Islet precursor cell (in vitro differentiated cells): Measurements from ENCODE around the gene PLS1.
"Not testable (repeated sequence)": the region's sequence is repeated elsewhere in the genome, so short reads cannot be mapped to it uniquely, and the experiment has no call there.

Experiments used
- DNase-seq: peaks from one replicate; pipeline ENCODE4 v3.0.0-alpha.2; 2018

PLS1 gene, protein sequence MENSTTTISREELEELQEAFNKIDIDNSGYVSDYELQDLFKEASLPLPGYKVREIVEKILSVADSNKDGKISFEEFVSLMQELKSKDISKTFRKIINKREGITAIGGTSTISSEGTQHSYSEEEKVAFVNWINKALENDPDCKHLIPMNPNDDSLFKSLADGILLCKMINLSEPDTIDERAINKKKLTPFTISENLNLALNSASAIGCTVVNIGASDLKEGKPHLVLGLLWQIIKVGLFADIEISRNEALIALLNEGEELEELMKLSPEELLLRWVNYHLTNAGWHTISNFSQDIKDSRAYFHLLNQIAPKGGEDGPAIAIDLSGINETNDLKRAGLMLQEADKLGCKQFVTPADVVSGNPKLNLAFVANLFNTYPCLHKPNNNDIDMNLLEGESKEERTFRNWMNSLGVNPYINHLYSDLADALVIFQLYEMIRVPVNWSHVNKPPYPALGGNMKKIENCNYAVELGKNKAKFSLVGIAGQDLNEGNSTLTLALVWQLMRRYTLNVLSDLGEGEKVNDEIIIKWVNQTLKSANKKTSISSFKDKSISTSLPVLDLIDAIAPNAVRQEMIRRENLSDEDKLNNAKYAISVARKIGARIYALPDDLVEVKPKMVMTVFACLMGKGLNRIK

DNA sequence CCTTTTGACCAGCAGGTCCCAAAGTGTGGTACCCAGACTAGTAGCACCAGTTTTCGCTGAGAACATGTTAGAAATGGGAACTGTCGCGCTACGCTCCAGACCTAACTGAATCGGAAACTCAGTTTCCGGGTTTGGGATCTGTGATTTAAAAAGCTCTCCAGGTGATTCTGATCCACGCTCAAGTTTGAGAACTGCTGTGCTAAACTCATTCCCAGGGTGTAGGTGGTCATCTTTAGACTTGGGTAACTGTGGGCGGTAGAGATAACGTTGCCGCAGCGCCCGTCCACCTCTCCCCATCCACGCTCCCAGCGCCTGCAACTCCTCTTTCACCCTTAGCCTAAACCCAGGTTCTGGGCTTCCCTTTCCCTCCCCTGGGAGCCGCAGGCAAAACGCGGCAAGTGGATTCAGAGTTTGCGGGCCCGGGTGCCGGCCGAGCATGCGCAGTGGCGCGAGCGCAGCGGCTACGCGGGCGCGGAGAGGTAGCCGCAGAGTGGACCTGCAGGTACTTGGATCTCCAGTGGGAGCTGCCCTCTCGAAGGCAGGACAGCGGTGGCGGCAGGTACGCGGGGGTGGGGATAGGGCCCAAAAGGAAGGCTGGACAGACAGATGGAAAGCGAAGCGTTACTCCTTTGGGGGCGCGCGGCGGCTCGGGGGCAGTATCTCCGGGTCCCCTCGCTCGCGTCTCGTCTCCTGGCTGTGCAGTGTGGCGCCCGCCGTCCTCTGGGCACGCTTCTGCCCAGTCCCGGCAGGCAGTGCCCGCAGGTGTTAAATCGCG, at the start of gene PLS1:
PLS1 (plus strand) TSS at position 443 of the 775 bp plus-strand sequence. CDS start 67,845 bp downstream, outside the sequence.
- peak; percentile 97 for DNase-seq

GRCh38 chr3:142549986-142550385, 46.2 kb upstream of the PLS1 start:
- no peak for DNase-seq

DNA sequence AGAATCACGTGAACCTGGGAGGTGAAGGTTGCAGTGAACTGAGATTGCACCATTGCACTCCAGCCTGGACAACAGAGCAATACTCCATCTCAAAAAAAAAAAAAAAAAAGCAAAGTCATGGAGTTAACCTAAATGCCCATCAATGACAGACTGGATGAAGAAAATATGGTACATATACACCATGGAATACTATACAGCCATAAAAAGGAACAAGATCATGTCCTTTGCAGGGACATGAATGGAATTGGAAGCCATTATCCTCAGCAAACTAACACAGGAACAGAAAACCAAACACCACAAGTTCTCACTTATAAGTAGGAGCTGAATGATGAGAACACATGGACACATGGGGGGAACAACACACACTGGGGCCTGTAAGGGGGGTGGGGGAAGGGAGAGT, 43.6 kb upstream of the PLS1 start:
- DNase-seq: not testable (repeated sequence)

- DNase-seq: no peak
Observed at GRCh38 chr3:142553741-142554140, 42.5 kb upstream of the PLS1 start.

DNA sequence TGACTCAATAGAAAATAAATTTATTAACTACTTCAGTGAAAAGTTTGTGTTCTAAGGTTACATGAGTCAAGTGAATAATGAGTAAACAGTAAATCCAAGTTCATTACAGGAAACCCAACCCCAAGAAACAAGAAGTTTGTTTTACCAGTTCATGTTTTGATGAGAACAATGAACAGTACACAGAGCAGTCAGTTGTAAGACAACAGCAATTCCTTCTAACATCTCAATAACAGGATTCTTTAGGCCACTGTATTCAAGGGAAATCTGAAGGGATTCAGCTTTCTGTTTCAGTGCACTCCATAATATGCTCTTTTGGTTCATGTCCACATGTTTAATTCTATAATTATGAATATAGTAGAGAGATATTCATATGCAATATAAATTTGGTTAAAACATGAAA, 36.1 kb upstream of the PLS1 start:
- DNase-seq: no peak

- DNase-seq: no peak
Observed at GRCh38 chr3:142563496-142563997, 32.6 kb upstream of the PLS1 start.

DNA sequence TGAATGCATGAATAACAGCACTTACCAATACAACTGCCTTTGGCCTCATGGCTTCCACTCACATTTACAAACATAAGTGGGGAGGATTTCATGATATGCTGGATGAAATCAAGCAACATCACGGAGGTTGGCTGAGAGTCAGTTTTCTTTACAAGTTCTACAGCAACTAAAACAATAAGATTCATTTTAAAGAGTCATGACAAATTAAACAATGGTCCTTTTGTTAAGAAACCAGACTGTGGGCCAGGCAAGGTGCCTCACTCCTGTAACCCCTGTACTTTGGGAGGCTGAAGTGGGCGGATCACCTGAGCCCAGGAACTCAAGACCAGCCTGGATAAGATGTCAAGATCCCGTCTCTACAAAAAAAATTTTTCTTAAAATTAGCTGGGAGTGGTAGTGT, 30.1 kb upstream of the PLS1 start:
- DNase-seq: no peak

DNA sequence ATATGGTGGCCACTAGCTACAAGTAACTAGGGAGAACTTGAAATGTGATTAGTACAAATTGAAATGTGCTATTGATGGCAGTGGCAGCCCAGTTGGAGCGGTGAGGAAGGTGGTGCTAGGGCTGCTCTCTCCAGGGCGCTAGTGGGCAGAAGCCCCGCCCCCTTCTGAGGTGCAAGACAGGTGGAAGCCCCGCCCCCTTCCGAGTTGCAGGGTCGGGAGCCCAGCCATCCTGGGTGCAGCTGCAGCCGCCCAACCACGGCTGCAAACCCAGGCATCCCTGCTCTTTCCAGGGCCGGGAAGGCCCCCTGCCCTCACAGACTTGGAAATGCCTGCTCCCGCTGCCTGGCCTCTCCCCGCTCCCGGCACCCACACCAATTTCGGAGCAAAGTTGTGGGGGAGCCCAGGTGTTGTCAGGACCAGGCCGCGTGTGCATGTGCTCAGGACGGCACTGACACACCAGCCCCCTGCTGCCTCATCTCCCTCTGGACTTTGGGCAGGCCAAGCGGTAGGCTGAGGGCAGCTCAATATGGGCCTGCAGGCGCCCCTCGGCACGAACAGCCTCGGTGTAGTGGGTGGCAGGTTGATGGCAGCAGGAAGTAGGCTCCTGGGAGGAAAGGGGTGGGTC, 27.7 kb upstream of the PLS1 start:
- DNase-seq: peak; percentile 66

DNA sequence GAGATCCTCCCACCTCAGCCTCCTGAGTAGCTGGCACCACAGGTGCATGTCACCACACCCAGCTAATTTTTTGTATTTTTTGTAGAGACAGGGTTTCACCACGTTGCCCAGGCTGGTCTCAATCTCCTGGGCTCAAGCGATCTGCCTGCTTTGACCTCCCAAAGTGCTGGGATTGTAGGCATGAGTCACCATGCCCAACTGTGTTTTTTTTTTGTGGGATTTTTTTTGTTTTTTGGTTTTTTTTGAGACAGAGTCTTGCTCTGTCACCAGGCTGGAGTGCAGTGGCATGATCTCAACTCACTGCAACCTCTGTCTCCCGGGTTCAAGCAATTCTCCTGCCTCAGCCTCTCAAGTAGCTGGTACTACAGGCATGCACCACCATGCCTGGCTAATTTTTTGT, 26.8 kb upstream of the PLS1 start:
- DNase-seq: not testable (repeated sequence)

DNA sequence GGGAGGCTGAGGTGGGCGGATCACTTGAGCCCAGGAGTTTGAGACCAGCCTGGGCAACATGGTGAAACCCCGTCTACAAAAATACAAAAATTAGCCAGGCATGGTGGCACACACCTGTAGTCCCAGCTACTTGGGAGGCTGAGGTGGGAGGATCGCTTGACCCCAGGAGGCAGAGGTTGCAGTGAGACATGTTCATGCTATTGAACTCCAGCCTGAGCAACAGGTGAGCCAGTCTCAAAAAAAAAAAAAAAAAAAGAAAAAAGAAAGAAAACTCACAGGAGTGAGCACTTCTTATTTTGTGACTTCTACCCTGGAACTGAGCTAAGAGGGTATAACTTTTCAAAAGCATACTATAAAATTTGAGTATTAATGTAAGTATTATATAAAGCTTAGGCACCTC, 22.0 kb upstream of the PLS1 start:
- not testable (repeated sequence) for DNase-seq

- no peak for DNase-seq
Observed at GRCh38 chr3:142574665-142575064, 21.5 kb upstream of the PLS1 start.

- DNase-seq: no peak
Observed at GRCh38 chr3:142576792-142577191, 19.4 kb upstream of the PLS1 start.

DNA sequence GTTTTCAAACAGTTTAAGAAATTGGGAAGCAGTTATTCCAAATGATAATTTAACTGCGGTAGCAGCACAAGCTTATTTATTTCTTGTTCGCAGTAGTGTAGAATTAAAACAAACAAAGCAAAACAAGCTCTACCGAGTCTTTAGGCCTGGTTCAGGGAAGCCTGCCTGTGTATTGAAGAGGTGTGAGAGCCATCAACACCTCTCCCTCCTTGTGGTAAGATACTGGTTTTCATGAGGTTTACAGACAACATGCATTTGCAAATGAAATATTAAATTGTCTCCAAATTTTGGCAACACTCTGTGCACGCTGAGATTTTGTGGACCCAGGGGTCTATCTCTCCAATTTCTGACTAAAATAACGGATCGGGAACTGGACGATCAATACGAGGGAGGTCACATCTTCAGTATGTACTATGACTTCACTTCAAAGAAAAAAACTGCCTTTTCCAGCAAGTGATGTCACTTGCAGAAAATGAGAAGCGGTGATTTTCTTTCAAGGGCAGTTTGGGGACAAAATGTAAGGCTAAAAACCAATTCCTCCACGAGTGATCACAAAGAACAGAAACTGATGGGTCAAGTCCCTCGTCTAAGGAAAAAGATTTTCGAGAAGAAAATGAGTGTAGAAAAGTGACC, 18.4 kb upstream of the PLS1 start:
- DNase-seq: no peak

GRCh38 chr3:142578329-142579223, 17.6 kb upstream of the PLS1 start, which contains the start of gene ATR:
Gene ATR (minus strand): TSS chr3:142578733. CDS start chr3:142578704, 29 bp downstream.
- peak; percentile 98 for DNase-seq

DNA sequence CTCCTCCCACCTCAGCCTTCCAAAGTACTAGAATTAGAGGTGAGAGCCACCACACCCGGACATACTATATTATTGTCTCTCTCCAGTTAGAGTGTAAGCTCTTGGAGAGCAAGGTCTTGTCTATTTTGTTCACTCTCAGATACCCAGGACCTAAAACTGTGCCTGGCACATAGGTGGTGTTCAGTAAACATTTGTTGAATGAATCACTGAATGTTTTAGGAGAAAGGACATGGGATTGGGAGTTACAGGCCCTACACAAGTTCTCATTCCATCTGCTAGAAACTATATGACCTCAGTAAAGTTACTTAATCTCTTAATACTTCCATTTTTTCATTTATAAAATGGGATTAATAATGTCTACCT, 16.2 kb upstream of the PLS1 start:
- no peak for DNase-seq

DNA sequence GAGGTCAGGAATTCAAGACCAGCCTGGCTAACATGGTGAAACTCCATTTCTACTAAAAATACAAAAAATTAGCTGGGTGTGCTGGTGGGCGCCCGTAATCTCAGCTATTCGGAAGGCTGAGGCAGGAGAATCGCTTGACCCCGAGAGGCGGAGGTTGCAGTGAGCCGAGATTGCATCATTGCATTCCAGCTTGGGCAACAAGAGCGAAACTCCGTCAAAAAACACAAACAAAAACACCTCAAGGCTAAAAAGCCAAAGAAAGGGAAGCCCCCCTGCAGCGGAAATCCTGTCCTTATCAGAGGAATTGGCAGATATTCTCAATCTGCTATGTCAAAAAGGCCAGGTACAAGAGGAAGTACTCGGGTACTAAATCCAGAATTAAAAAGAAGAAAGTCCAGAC, 15.1 kb upstream of the PLS1 start:
- not testable (repeated sequence) for DNase-seq

GRCh38 chr3:142586803-142587406, 9.3 kb upstream of the PLS1 start:
- DNase-seq: peak; percentile 83

DNA sequence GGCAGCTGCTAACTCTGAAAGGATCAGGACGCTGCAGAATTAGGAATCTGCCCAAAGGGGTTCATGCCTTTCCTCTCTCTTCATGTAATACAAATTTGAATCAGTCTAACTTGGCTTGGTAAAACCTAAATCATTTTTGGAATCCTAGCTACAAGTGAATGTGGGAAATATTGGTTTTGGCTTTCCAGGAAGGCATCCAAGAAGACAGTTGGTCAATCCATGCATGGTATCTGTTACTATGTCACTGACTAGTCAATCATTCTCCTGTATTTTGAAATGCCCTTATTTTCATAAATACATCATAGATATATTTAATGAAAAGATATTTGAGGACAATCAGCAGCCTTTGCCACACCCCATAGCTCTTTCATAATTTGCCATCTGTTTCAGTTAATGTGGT, 7.5 kb upstream of the PLS1 start:
- no peak for DNase-seq

GRCh38 chr3:142592268-142592667, 3.9 kb upstream of the PLS1 start:
- DNase-seq: not testable (repeated sequence)

- no peak for DNase-seq
Observed at GRCh38 chr3:142595141-142595540, 1.1 kb upstream of the PLS1 start.

DNA sequence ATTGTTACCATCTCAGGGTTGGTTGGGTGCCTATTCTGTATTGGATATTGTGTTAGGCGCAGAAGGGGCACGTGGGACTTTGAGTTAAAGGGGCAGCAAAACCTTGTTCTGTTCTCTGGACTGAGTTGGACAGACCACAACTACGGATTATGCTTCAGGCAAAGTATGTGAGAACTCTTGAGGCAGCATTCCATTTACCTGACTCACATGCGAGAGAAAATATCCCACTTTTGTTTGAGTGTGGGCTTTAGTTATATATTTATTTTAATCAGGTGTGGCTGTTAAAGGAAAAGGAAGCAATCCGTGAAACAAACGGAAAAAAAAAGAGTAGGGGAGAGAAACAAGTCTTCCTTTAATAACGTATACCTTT, 627 bp upstream of the PLS1 start:
- peak; percentile 80 for DNase-seq
